ES-I3 (cell line): ENCODE data around the gene FGD5.

Experiments used
- H3K36me3 ChIP-seq: 2 replicates; pipeline ENCODE4 v1.6.1; 2013; ENCODE audit warnings: mild to moderate bottlenecking, low read length, control low read depth, moderate library complexity; ENCODE audit not compliant: insufficient read depth
- H3K4me1 ChIP-seq: 2 replicates; pipeline ENCODE4 v1.6.1; 2013; ENCODE audit warnings: mild to moderate bottlenecking, control low read depth, low read length; ENCODE audit not compliant: insufficient read depth
- H3K9ac ChIP-seq: 2 replicates; pipeline ENCODE4 v1.6.1; 2013; ENCODE audit warnings: low read depth, mild to moderate bottlenecking, low read length, moderate library complexity
- H3K9me3 ChIP-seq: 2 replicates; pipeline ENCODE4 v1.6.1; 2013; ENCODE audit warnings: mild to moderate bottlenecking, low read length, moderate library complexity; ENCODE audit not compliant: control insufficient read depth, insufficient read depth

The FGD5 gene

DNA sequence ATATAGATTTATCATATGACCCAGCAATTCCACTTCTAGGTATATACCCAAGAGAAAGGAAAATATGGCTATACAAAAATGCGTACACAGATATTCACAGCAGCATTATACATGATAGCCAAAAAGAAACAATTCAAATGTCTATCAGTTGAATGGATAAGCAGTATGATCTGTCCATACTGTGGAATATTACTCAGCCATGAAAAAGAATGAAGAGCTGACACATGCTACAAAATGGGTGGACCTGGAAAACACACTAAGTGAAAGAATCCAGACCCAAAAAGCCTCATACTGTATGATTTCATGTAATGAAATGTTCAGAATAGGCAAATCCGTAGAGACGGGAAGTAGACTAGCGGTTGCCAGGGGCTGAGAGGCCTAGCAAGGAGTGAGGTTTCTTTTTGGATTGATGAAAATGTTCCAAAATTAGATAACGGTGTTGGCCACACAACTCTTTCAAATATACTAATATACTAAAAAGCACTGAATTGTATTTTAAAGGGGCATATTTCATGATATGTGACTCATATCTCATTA lies 33.4 kb downstream of the FGD5 start:
- Histone ChIP-seq H3K4me1 (peaks cover 33% of the 10 kb centered on the region), H3K36me3 (no peaks in the 10 kb centered on the region), H3K9ac (no peak overlapping the region), H3K9me3 (no peaks in the 10 kb centered on the region)

DNA sequence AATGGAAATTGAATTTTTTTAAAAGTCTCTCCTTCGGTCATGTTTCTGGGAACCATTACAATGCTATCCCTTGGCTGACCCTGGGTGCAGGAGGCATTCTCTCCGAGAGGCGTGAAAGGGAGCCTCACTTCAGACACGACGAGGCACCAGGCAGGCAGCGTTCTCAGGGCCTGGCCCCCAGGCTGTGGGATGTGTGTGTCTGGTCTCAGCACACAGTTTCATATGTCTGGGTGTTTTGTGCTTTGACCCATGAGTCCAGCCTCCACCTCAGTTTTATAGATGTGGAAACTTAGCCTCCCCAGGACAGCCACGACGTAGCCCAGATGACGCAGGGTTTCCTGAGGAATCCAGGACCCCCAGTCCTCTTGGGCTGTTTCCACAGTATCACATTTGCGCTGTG lies 34.0 kb downstream of the FGD5 start:
- Histone ChIP-seq H3K9ac (no peak overlapping the region), H3K9me3 (no peaks in the 10 kb centered on the region), H3K36me3 (no peaks in the 10 kb centered on the region), H3K4me1 (peaks cover 27% of the 10 kb centered on the region)

- Histone ChIP-seq H3K36me3 (no peaks in the 10 kb centered on the region), H3K9me3 (no peaks in the 10 kb centered on the region), H3K9ac (no peak overlapping the region), H3K4me1 (peaks cover 23% of the 10 kb centered on the region)
These were observed 34.6 kb downstream of the FGD5 start for GRCh38 chr3:14853271-14853951.

DNA sequence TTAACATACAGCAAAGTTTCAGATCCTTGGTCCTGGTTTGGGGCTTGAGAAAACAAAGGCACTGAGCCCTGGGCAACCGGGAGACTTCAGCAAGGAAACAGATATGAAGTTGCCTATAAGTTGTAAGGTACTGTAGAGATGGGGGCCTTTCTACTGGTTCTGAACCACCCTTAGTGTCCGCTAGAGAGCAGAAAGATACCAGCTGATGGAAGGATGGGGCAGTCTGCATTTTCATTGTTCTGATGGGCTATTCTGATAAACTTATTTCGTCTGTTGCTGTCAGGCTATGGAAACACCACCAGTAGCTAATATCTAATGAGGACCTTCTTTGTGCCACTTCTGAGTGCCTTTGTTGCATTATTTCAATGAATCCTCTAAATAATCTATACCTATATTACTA lies 38.7 kb downstream of the FGD5 start:
- Histone ChIP-seq H3K9ac (no peak overlapping the region), H3K9me3 (no peaks in the 10 kb centered on the region), H3K36me3 (no peaks in the 10 kb centered on the region), H3K4me1 (peaks cover 20% of the 10 kb centered on the region)

- no peaks in the 10 kb centered on the region for H3K36me3 ChIP-seq
- peaks cover 20% of the 10 kb centered on the region for H3K4me1 ChIP-seq
- H3K9ac ChIP-seq, result no peak overlapping the region
- no peaks in the 10 kb centered on the region for H3K9me3 ChIP-seq
These were observed 39.3 kb downstream of the FGD5 start for GRCh38 chr3:14858105-14858504.

DNA sequence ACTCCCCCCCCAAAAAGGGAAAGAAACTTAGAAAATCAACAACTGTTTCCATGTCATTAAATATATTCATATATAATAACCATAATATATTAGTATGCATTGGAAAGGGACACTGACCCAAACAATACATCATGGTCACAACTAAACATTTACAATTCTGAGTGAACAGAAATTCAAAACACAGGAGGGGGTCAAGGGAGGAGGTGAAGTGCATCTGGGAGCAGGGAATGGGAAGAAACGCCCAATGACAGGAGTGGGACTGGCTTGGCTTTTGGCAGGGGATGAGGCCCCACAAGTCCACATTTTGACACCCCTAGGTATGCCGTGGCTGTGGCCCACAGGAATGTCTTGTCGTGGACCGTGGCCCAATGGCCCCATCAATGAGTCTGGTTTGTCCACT lies 41.1 kb downstream of the FGD5 start:
- H3K9ac ChIP-seq, result no peak overlapping the region
- H3K4me1 ChIP-seq, result peaks cover 26% of the 10 kb centered on the region
- no peaks in the 10 kb centered on the region for H3K9me3 ChIP-seq

DNA sequence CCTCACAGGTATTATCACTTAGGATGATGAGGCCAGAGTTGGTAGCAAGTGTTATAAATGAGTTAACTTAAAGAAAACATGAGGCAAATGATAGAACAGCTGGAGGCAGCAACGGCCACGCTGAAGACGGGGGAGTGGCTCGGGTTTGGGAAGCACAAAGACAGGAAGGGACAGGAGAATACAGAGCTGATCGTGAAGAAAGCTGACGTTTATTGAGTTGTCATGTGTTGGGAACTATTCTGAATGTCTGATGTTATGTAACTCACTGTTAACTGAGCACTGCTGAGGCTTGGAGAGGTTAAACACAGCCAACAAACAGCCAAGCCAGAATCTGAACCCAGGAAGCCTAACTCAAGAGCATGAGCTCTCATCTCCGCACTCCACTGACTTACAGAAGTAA lies 42.3 kb downstream of the FGD5 start:
- no peaks in the 10 kb centered on the region for H3K36me3 ChIP-seq
- peaks cover 26% of the 10 kb centered on the region for H3K4me1 ChIP-seq
- H3K9ac ChIP-seq, result no peak overlapping the region
- no peaks in the 10 kb centered on the region for H3K9me3 ChIP-seq

More for the DNA sequence above, 41.1 kb downstream of the FGD5 start:
- H3K36me3 ChIP-seq, result no peaks in the 10 kb centered on the region

DNA sequence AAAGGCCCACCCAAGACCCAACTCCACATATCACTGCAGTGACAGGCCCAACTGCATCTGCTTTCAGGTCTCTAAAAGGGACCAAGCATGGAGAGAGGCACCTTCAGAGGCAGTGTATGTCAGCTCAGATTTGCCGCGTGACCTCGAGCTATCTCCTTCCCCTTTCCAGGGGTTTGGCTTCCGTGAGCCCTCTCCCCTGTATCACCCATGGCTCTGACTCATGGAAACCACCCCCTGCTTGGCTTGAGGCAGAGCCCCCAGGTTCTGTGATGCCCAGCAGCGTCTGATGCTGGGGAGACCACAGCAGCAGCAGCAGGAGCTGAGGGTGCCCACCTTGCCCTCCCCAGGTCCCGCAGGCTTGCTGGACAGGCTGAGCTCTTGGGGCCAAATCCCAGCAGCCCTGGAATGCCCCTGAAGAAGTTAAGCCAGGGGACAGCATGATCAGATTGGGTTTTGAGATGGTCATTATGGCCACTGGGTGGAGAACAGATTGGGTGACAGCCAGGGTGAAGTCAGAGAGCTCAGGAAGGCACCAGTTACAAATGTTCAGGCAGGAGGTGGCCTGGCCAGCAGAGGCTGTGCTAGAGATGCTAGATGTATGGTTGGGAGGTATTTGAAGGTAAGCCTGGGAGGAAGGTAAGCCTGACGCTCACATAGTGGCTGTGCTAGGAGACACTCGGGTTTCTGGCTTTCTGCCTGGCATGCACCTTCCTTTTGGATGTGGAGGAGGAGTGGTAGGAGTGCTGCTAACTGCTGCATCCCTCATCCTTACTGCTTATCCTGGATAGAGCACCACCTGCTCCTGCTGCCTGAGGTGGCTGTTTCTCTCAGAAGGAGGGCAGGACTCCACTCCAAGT lies 42.9 kb downstream of the FGD5 start:
- Histone ChIP-seq H3K9ac (no peak overlapping the region), H3K4me1 (peaks cover 26% of the 10 kb centered on the region)

GRCh38 chr3:14862303-14862660 lies 43.5 kb downstream of the FGD5 start:
- H3K36me3 ChIP-seq, result no peaks in the 10 kb centered on the region; the same call in 1 of the 2 replicates
- peaks cover 26% of the 10 kb centered on the region for H3K4me1 ChIP-seq
- no peaks in the 10 kb centered on the region for H3K9me3 ChIP-seq
- no peak overlapping the region for H3K9ac ChIP-seq

More for the DNA sequence above, 42.9 kb downstream of the FGD5 start:
- no peaks in the 10 kb centered on the region for H3K9me3 ChIP-seq
- H3K36me3 ChIP-seq, result no peaks in the 10 kb centered on the region

- Histone ChIP-seq H3K36me3 (no peaks in the 10 kb centered on the region; the same call in 1 of the 2 replicates), H3K9me3 (no peaks in the 10 kb centered on the region), H3K9ac (no peak overlapping the region), H3K4me1 (peaks cover 26% of the 10 kb centered on the region)
These were observed 44.0 kb downstream of the FGD5 start for GRCh38 chr3:14862661-14863230.

DNA sequence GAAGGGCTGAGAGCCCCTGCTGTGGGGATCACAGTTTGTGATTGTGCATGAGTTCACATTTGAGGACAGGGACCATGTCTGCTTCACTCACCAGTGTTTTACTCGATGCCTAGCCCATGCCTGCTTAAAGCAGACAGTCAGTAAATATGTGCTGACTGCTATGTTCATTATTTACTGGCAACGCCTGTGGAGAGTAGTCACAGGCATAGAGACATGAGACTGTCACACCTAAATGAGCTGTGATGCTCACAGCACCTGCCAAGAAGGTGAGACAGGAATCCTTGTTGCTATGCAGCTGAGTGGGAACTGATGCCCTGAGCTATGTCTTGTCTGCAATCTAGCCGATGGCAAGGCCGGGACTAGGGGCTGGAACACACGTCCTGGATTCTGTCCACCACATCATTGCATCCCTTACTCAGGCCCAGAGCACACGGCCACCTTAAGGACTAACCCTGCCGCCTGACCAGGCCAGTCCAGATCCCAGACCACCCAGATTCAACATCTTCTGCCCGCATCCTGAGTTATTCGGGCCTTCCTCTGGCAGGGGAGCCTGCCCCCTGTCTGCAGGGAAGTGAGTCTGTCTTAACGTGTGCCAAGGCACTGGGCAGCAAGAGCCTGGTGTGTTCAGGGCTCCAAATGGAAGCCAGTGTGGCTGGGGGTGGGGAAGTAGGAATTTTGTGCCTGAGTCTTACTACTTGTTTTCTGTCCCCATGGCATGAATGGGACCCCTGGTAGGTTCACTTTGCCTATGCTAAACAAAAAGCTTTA lies 44.8 kb downstream of the FGD5 start:
- Histone ChIP-seq H3K9ac (no peak overlapping the region), H3K4me1 (peaks cover 26% of the 10 kb centered on the region), H3K36me3 (no peaks in the 10 kb centered on the region; the same call in 1 of the 2 replicates), H3K9me3 (no peaks in the 10 kb centered on the region)

DNA sequence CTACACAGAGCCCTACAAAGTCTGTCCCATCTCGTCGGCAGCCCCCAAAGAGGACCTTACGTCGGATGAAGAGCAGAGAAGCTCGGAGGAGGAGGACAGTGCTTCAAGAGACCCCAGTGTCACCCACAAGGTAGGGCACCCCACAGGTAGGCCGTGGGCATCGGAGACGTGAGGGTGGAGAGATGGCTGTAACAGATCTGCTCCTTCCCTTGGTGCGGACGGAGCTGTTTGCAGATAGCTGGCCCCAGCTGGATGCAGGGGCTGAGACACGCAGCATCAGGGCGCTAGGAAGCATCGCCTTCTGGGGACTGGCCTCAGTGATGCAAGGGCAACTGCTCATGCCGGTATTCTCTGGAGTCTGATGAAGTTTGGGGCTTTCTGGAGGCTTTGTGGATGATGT lies 45.4 kb downstream of the FGD5 start:
- Histone ChIP-seq H3K4me1 (peaks cover 26% of the 10 kb centered on the region), H3K9me3 (no peaks in the 10 kb centered on the region), H3K36me3 (no peaks in the 10 kb centered on the region; the same call in 1 of the 2 replicates), H3K9ac (no peak overlapping the region)

DNA sequence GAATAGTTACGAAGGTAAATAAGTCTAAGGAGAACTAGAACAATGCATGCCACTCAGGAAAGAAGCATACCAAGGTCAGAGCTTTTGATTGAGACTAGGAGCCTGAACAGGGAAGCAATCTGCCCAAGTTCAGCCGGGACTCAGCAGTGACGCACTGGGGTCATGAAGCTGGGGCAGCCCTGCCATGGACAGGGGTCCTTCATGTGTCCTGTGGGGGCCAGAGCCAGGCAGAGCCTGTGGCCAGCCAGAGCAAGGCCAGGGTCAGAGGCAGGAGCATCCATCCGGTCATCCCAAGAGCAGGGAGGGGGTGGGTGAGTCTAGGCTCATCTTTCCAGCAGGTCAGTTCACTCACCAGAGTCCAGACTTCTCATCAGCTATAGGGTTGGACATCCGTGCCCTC lies 47.9 kb downstream of the FGD5 start:
- Histone ChIP-seq H3K9ac (no peak overlapping the region), H3K36me3 (no peaks in the 10 kb centered on the region; the same call in 1 of the 2 replicates), H3K9me3 (no peaks in the 10 kb centered on the region), H3K4me1 (peaks cover 16% of the 10 kb centered on the region; the same call in 1 of the 2 replicates)
